ENCODE measurements around the gene PXT1.

PXT1 gene

DNA sequence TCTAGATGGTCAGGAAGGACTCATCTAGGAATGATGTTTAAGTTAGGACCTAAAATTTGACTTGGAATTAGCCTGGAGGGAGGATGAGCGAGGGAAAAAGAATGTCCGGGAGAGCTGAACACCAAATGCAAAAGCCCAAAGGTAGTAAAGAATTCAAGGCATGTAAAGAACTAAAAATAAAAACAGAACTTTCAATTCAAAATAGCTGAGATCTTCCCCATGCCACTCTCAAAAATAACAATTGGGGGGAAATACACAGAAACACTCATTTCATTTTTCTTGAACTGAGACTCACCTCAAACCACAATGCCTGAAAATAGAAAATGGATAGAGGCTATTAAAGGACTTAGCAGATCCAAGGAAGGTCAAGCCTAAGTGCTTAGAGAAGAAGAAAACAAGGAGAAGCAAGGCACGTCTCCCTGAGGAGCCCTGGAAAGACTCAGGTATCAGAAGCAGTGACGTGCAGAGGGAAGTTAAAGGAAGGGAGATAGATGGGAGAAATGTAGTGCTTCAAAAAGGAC is 10.4 kb downstream of the PXT1 start:
- H3K4me3 ChIP-seq (replicated peaks; ENCODE audit: low read depth, low read length) = no peak overlapping the region
- TF ChIP-seq, protein P1, sequence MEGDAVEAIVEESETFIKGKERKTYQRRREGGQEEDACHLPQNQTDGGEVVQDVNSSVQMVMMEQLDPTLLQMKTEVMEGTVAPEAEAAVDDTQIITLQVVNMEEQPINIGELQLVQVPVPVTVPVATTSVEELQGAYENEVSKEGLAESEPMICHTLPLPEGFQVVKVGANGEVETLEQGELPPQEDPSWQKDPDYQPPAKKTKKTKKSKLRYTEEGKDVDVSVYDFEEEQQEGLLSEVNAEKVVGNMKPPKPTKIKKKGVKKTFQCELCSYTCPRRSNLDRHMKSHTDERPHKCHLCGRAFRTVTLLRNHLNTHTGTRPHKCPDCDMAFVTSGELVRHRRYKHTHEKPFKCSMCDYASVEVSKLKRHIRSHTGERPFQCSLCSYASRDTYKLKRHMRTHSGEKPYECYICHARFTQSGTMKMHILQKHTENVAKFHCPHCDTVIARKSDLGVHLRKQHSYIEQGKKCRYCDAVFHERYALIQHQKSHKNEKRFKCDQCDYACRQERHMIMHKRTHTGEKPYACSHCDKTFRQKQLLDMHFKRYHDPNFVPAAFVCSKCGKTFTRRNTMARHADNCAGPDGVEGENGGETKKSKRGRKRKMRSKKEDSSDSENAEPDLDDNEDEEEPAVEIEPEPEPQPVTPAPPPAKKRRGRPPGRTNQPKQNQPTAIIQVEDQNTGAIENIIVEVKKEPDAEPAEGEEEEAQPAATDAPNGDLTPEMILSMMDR (IDR thresholded peaks at IDR 0.05; ENCODE audit: low read depth, low read length, missing control alignments) = no peak
- no peak for DNase-seq (ENCODE audit: extremely low read depth, low read depth)

DNA sequence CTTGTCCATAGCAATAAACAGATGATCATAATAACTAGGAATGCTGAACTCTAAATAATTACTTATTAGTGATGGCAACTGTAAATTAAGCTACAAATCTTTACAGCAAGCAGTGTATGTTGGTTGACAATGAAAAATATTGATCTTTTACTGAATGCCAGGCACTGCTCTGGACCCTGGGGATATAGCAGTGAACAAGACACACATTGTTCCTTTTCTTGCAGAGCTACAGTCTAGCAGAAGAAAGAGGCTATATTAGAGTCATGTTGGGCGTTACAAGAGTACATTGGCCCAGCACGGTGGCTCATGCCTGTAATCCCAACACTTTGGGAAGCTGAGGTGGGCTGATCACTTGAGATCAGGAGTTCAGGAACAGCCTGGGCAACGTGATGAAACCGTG is 11.5 kb downstream of the PXT1 start:
- H3K4me3 ChIP-seq (replicated peaks; ENCODE audit: low read depth, low read length) = no peak overlapping the region
- TF ChIP-seq, protein P1 (IDR thresholded peaks at IDR 0.05; ENCODE audit: low read depth, low read length, missing control alignments) = no peak
- no peak for DNase-seq (ENCODE audit: extremely low read depth, low read depth)

DNA sequence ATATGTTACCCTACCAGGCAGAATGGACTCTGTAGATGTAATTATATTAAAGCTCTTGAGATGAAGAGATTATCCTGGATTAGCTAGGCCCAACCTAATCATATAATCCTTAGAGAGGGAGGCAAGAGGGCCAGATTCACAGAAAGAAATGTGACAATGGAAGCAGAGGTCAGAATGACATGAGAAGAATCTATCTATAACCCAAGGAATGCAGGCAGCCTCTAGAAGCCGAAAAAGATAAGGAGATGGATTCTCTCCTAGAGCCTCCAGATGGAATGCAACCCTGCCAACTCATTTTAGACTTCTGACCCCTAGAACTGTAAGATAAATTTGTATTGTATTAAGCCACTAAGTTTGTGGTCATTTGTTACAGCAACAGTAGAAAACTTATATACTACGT is 12.3 kb downstream of the PXT1 start:
- H3K4me3 ChIP-seq (replicated peaks; ENCODE audit: low read depth, low read length) = no peak overlapping the region
- no peak for DNase-seq (ENCODE audit: extremely low read depth, low read depth)
- TF ChIP-seq, protein P1 (IDR thresholded peaks at IDR 0.05; ENCODE audit: low read depth, low read length, missing control alignments) = no peak

GRCh38 chr6:36428911-36429310 is 13.7 kb downstream of the PXT1 start:
- no peak for DNase-seq (ENCODE audit: extremely low read depth, low read depth)
- H3K4me3 ChIP-seq (replicated peaks; ENCODE audit: low read depth, low read length) = no peak overlapping the region
- TF ChIP-seq, protein P1 (IDR thresholded peaks at IDR 0.05; ENCODE audit: low read depth, low read length, missing control alignments) = peak; percentile 49

DNA sequence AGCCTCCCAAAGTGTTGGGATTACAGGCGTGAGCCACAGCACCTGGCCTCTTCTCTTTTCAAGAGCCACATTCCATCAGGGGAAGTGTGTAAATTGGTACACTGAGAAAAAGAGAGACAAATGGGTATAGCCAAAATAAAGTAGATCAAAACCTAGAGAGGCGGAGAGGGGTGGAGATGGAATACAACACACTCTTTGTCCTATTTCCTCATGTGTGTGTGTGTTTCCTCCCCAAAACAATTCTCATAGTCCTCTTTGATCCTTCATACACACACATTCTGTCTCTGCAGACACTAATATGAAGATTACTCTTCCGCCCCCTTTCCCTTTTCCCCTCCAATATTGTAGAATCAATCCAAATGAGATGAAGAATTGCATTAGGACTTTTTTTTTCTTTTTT is 16.0 kb downstream of the PXT1 start:
- TF ChIP-seq, protein P1 (IDR thresholded peaks at IDR 0.05; ENCODE audit: low read depth, low read length, missing control alignments) = no peak
- DNase-seq (ENCODE audit: extremely low read depth, low read depth) = no peak
- no peak overlapping the region for H3K4me3 ChIP-seq (replicated peaks; ENCODE audit: low read depth, low read length)

DNA sequence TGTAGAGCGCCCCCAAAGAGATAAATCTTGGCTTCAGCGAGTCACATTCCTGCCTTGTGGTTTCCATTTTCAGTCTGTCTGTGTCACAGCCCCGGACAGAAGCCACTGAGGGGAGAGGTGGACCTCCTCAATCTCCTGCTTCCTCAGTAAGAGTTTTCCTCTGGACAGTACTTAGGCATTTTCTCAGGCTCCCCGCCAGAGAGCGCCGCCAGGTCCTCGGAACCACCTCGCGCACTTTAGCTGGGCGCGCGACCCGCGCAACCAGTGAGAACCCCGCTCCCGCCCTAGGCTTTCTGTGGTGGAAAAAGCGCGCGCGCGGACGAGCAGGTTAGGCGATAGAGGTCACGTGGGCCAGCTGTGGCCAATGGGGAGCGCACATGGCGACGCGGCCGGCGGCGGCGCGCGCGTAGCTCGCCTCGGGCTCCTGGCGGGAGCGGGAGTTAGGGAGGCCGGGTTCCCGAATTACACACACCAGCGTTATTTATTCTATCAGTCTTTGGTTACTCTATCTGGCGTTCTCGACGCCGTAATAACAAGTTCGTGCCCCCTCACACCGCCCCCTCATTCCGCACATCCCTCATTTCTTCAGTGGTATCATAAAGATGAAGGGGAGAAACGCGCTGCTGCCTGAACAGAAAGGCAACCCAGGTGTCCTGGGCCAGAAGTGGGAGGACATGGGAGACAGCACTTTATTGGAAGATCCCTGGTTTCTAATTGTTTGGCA is 19.4 kb downstream of the PXT1 start:
- H3K4me3 ChIP-seq (replicated peaks; ENCODE audit: low read depth, low read length) = peak overlapping the region; percentile 50
- DNase-seq (ENCODE audit: extremely low read depth, low read depth) = peak; percentile 89
- TF ChIP-seq, protein P1 (IDR thresholded peaks at IDR 0.05; ENCODE audit: low read depth, low read length, missing control alignments) = peak; percentile 63
